BLaER1 (cell line): Measurements from ENCODE around the gene MAN2A2.
A peak's percentile ranks its signal among the peaks of the same experiment; 100 is the strongest.

Experiments used
- H3K27ac ChIP-seq: shearing (Covaris generic); formaldehyde crosslinking; 2 replicates; pipeline ENCODE4 v1.8.1; 2022
- H3K27me3 ChIP-seq: shearing (Covaris generic); formaldehyde crosslinking; 2 replicates; pipeline ENCODE4 v1.8.1; 2022
- H3K36me3 ChIP-seq: shearing (Covaris generic); formaldehyde crosslinking; 2 replicates; pipeline ENCODE4 v1.8.1; 2022
- H3K4me1 ChIP-seq: shearing (Covaris generic); formaldehyde crosslinking; 2 replicates; pipeline ENCODE4 v1.8.1; 2022
- H3K4me2 ChIP-seq: shearing (Covaris generic); formaldehyde crosslinking; 2 replicates; pipeline ENCODE4 v1.8.1; 2022
- H3K4me3 ChIP-seq: shearing (Covaris generic); formaldehyde crosslinking; 2 replicates; pipeline ENCODE4 v1.8.1; 2022
- H3K9ac ChIP-seq: shearing (Covaris generic); formaldehyde crosslinking; 2 replicates; pipeline ENCODE4 v1.8.1; 2022
- H3K9me3 ChIP-seq: shearing (Covaris generic); formaldehyde crosslinking; 2 replicates; pipeline ENCODE4 v1.8.1; 2022
- H4K20me1 ChIP-seq: shearing (Covaris generic); formaldehyde crosslinking; 2 replicates; pipeline ENCODE4 v1.8.1; 2022
- Cebpa-rat ChIP-seq: shearing (Covaris generic); IDR thresholded peaks from 2 replicates; pipeline ENCODE4 v1.8.1; 2022

MAN2A2 gene

GRCh38 chr15:90901175-90902039 is 1.7 kb upstream of the MAN2A2 start:
- H3K4me1 ChIP-seq, result peaks cover 46% of the 10 kb centered on the region
- H3K4me3 ChIP-seq, result peak overlapping the region; percentile 90
- H3K9ac ChIP-seq, result peak overlapping the region; percentile 93; the same call in 1 of the 2 replicates
- H4K20me1 ChIP-seq, result peaks cover under 1% of the 10 kb centered on the region; the same call in 1 of the 2 replicates
- H3K27ac ChIP-seq, result peak overlapping the region; percentile 94
- no peaks in the 10 kb centered on the region for H3K9me3 ChIP-seq
- peak overlapping the region; percentile 94 for H3K4me2 ChIP-seq
- no peaks in the 10 kb centered on the region for H3K27me3 ChIP-seq
- H3K36me3 ChIP-seq, result peaks cover 19% of the 10 kb centered on the region
- TF ChIP-seq Cebpa-rat, result no peak

- peaks cover 4% of the 10 kb centered on the region; the same call in 1 of the 2 replicates for H4K20me1 ChIP-seq
- H3K4me2 ChIP-seq, result peak overlapping the region; percentile 94
- no peak for TF ChIP-seq Cebpa-rat
- peak overlapping the region; percentile 93 for H3K9ac ChIP-seq
- peaks cover 38% of the 10 kb centered on the region for H3K4me1 ChIP-seq
- H3K9me3 ChIP-seq, result no peaks in the 10 kb centered on the region
- H3K27ac ChIP-seq, result peak overlapping the region; percentile 94
- no peaks in the 10 kb centered on the region for H3K27me3 ChIP-seq
- peak overlapping the region; percentile 90 for H3K4me3 ChIP-seq
- H3K36me3 ChIP-seq, result peaks cover 27% of the 10 kb centered on the region
Observed at GRCh38 chr15:90902040-90902839, 862 bp upstream of the MAN2A2 start.

GRCh38 chr15:90903733-90904536 is 833 bp downstream of the MAN2A2 start:
- H3K9ac ChIP-seq, result peak overlapping the region; percentile 93
- H4K20me1 ChIP-seq, result peaks cover 5% of the 10 kb centered on the region; the same call in 1 of the 2 replicates
- TF ChIP-seq Cebpa-rat, result no peak
- peak overlapping the region; percentile 94 for H3K27ac ChIP-seq
- peaks cover 44% of the 10 kb centered on the region for H3K36me3 ChIP-seq
- H3K27me3 ChIP-seq, result no peaks in the 10 kb centered on the region
- H3K9me3 ChIP-seq, result no peaks in the 10 kb centered on the region
- H3K4me3 ChIP-seq, result peak overlapping the region; percentile 90
- H3K4me1 ChIP-seq, result peaks cover 29% of the 10 kb centered on the region
- peak overlapping the region; percentile 94 for H3K4me2 ChIP-seq

- Histone ChIP-seq H3K4me3 (no peak overlapping the region), H3K4me1 (peaks cover 34% of the 10 kb centered on the region), H3K9me3 (no peaks in the 10 kb centered on the region), H3K36me3 (peaks cover 52% of the 10 kb centered on the region), H3K4me2 (0 out of 2 replicates have a peak overlapping the region, but pooled peaks have one; percentile 14), H4K20me1 (peaks cover 9% of the 10 kb centered on the region; the same call in 1 of the 2 replicates), H3K9ac (no peak overlapping the region), H3K27ac (no peak overlapping the region), H3K27me3 (no peaks in the 10 kb centered on the region)
- no peak for TF ChIP-seq Cebpa-rat
Observed at GRCh38 chr15:90904746-90905145, 1.6 kb downstream of the MAN2A2 start.

- TF ChIP-seq Cebpa-rat, result no peak
- Histone ChIP-seq H3K4me3 (no peak overlapping the region), H3K27me3 (no peaks in the 10 kb centered on the region), H3K27ac (no peak overlapping the region), H3K4me1 (peaks cover 34% of the 10 kb centered on the region), H3K9me3 (no peaks in the 10 kb centered on the region), H4K20me1 (peaks cover 9% of the 10 kb centered on the region; the same call in 1 of the 2 replicates), H3K9ac (no peak overlapping the region), H3K36me3 (peaks cover 60% of the 10 kb centered on the region), H3K4me2 (no peak overlapping the region)
Observed at GRCh38 chr15:90905306-90906180, 2.4 kb downstream of the MAN2A2 start.

GRCh38 chr15:90906181-90906849 is 3.2 kb downstream of the MAN2A2 start:
- Histone ChIP-seq H3K4me1 (peaks cover 31% of the 10 kb centered on the region), H3K9me3 (no peaks in the 10 kb centered on the region), H3K27ac (no peak overlapping the region), H3K4me3 (no peak overlapping the region), H3K27me3 (no peaks in the 10 kb centered on the region), H3K9ac (no peak overlapping the region), H4K20me1 (peaks cover 9% of the 10 kb centered on the region; the same call in 1 of the 2 replicates), H3K4me2 (no peak overlapping the region), H3K36me3 (peaks cover 68% of the 10 kb centered on the region)
- TF ChIP-seq Cebpa-rat, result no peak

- Histone ChIP-seq H3K4me1 (peaks cover 22% of the 10 kb centered on the region), H3K27me3 (no peaks in the 10 kb centered on the region), H3K36me3 (peaks cover 76% of the 10 kb centered on the region), H3K9me3 (no peaks in the 10 kb centered on the region), H3K4me3 (no peak overlapping the region), H3K27ac (no peak overlapping the region), H3K9ac (0 out of 2 replicates have a peak overlapping the region, but pooled peaks have one; percentile 14), H4K20me1 (peaks cover 9% of the 10 kb centered on the region; the same call in 1 of the 2 replicates), H3K4me2 (no peak overlapping the region)
- TF ChIP-seq Cebpa-rat, result no peak
Observed at GRCh38 chr15:90907051-90907660, 4.1 kb downstream of the MAN2A2 start.
